GM20000 (cell line): ENCODE measurements around the gene RAPH1.

Experiments used
- DNase-seq: peaks from one replicate; pipeline ENCODE4 v3.0.0; 2012; ENCODE audit warnings: low spot score
- TF ChIP-seq, protein P1 (sequence below): IDR thresholded peaks from 2 replicates; pipeline ENCODE4 v1.5.1; 2012; ENCODE audit warnings: mild to moderate bottlenecking, control low read depth; ENCODE audit errors: extremely low read depth, missing control alignments

RAPH1 gene

DNA sequence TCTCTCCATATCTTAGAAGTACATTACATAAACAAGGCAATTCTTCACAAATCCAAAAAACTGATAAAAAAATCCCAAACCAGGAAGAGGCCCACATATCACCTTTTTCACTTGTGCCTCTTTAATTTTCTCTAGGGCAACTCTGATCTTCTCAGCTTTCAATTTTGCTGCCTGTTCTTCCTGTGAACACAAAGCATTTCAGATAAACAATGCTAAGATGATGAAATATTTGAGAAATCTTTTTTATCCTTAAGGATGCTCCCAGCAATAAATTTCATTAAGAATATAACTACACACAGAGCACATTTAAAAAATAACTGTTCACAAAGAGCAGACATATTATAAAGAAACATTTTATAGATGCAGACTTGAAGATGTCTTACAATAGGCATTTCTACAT lies 73.4 kb downstream of the RAPH1 start:
- DNase-seq: no peak
- TF ChIP-seq, protein P1, sequence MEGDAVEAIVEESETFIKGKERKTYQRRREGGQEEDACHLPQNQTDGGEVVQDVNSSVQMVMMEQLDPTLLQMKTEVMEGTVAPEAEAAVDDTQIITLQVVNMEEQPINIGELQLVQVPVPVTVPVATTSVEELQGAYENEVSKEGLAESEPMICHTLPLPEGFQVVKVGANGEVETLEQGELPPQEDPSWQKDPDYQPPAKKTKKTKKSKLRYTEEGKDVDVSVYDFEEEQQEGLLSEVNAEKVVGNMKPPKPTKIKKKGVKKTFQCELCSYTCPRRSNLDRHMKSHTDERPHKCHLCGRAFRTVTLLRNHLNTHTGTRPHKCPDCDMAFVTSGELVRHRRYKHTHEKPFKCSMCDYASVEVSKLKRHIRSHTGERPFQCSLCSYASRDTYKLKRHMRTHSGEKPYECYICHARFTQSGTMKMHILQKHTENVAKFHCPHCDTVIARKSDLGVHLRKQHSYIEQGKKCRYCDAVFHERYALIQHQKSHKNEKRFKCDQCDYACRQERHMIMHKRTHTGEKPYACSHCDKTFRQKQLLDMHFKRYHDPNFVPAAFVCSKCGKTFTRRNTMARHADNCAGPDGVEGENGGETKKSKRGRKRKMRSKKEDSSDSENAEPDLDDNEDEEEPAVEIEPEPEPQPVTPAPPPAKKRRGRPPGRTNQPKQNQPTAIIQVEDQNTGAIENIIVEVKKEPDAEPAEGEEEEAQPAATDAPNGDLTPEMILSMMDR: no peak

DNA sequence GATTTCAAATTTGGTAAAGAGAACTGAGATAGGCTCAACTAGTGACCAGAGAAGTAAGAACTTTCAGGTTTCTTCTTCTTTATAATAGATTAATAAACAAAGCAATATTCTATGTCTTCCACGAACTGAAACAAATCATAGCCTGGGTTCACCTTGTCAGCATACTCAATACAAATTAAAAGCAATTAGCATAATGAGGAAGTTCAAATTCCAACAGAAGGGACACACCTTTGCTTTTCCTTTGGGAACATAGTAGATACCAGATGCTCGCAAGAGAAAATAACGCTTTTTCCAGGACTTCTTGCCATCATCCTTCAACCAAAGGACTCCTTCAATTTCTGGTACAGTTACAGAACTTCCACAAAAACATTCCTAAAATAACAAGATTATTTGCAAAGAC lies 79.9 kb downstream of the RAPH1 start:
- no peak for DNase-seq
- TF ChIP-seq, protein P1: no peak

DNA sequence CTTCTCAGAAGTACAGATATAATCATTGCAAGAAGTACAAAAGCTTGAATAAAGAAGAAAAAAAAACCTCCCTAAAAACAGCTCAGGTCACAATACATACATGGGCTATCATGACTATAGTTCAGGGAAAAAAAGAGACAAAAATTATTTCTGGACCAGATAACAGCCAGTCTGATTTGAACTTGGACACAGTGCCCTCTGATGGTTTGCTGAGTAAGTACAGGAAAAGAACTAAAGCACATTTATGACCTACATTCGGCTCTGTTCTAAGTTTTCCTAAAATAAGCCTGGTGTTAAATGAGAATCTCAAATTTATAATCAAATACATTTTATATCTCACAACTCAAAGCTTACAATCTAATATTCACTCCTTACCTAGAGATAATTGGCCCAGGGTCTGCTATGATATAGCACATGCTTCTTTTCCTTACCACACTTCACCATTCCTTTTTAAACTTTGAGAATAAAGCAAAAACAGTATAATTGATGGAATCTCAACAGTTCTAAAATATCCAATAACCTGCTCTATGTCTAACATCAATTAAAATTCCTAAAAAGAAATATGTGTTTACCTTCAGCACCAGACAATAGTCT lies 81.1 kb downstream of the RAPH1 start:
- TF ChIP-seq, protein P1: peak; percentile 51
- DNase-seq: peak; percentile 52

DNA sequence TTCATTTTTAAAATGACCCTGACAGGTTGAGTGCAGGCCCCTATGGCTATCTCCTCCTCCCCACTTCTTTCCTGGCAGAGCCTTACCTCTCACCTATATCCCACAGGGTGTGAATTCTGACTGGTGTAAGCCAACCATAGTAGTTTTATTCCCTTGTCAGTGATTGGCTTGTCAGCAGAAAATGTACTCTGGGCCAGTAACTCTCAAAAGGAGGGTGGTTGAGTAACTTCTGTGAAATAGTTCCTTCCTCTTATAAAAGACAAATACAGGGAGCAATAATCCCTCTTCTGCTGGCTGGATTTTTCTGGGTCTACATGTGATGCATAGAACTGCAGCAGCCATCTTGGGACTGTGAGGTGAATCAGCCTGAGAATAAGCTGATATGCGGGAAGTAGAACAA lies 83.4 kb downstream of the RAPH1 start:
- TF ChIP-seq, protein P1: no peak
- DNase-seq: no peak

DNA sequence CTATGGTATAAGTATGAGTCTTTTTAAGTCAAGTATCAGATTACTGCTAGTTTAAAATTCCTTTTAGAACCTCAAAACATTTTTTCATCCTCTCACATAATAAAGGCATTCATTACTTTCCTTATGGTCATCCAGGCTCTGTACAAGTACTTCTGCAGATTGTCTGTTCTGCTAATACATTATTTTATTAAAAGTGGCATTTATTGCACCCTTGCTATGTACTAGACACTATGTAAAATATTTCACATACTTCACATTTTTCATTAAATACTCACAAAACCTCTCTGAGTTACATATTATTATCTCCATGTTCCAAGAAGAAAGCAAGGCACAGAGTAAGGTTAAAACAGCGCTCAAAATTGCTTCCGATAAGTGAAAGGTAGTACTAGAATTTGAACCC lies 84.1 kb downstream of the RAPH1 start:
- DNase-seq: no peak
- TF ChIP-seq, protein P1: no peak

DNA sequence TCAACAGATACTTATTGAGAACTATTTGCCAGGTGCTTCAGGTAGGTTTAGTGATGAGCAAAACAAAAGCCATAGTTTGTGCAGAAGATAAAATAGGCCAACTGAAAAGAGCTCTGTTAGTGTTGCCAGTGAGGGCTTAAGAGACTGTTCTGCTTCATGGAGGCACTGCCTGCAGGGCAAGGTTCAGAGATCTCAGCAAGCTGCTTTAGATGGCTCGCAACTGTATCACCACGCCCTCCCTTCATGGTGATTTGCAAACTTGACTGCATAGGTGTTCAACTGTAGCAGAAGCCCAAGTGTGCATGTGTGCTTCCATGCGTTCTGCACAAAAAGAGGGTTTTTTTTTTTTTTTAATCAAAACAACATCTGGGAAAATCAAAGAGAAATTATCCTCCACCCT lies 84.5 kb downstream of the RAPH1 start:
- TF ChIP-seq, protein P1: no peak
- DNase-seq: no peak

DNA sequence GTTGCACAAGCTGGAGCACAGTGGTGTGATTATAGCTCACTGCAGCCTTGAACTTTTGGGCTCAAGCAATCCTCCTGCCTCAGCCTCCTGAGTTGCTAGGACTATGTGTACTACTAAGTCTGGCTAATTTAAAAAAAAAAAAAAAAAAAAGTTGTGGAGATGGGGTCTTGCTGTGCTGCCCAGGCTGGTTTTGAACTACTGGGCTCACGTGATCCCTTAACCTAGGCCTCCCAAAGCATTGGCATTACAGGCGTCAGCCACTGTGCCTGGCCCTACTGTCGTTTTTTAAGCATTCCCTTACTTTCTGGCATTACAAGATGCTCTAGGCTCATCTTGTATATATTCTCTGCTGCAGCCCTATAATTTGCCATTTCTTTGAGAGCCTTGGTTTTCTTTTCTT lies 88.3 kb downstream of the RAPH1 start:
- no peak for DNase-seq
- TF ChIP-seq, protein P1: no peak
